ENCODE data around the gene KSR2. TPM values are rescaled to one million over a fixed set of nuclear protein-coding genes. Genes with fewer than 3 reads are reported as not detected.

KSR2 gene
- total RNA-seq, 4 donors from 2014 or later: 0.32 to 7.0 (median 0.60) TPM

DNA sequence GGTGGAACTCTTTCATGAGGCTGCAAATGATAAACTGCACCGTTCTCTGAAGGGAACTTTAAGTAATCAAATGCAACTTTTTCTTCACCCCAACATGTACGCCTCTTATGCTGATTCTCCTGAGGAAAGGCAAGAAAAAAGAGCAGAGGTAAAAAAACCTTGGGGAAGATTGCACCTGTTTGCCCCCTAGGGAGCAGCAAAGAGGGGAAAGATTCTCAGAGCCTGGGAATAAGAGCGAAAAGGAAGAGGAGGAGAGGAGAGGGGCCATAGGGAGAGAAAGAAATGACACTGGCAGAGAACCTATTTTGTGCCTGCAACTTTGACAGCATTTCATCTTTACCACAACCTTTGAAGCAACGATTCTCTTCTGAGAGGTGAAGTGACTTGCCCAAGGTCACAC is 254.6 kb downstream of the KSR2 start:
- in situ Hi-C loops (cut with MboI; ENCODE audit: low pct_ligation_motif_present in 1 of 4, low pct_unique_long_range_greater_than_20kb in 1 of 4, low sequenced_read_pairs in 3 of 4): no loop called here
- 58 to 80% methylated on average over 4 of the region's 4 CpGs for WGBS, 2 donors (ENCODE audit: low coverage in 1 of 2)
- intact Hi-C loops (cut with DNase I; ENCODE audit: low total_unique reads): no loop called here

DNA sequence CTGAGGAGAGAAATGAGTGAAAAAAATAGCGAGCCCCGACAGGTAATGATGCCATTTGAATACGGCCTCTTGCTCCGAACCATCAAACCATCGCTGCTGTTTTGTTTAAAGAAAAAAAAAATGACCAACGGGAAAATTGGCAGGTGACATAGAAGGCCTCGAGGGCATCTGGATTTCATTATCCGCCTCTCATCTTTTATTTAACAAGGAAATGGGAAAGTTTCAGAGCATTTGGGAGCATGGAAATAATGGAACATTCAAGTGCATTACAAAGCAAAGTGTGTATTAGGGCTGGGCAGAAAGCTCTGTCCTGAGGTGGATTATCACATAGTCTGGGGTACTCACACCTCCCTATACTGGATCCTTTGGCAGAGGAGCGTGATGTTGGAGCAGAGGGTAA is 258.7 kb downstream of the KSR2 start:
- DNase-seq: no peak
- Histone ChIP-seq H3K36me3 (no peaks in the 10 kb centered on the region), H3K27me3 (no peaks in the 10 kb centered on the region), H3K9me3 (no peaks in the 10 kb centered on the region), H3K4me1 (no peaks in the 10 kb centered on the region), H3K4me3 (no peak overlapping the region), H3K27ac (no peak overlapping the region)
- no peak for TF ChIP-seq POLR2A (IDR thresholded peaks at IDR 0.05)
- TF ChIP-seq POLR2AphosphoS5 (IDR thresholded peaks at IDR 0.05): no peak
- TF ChIP-seq EP300 (IDR thresholded peaks at IDR 0.05; ENCODE audit: low read depth): no peak
- TF ChIP-seq, protein P1, sequence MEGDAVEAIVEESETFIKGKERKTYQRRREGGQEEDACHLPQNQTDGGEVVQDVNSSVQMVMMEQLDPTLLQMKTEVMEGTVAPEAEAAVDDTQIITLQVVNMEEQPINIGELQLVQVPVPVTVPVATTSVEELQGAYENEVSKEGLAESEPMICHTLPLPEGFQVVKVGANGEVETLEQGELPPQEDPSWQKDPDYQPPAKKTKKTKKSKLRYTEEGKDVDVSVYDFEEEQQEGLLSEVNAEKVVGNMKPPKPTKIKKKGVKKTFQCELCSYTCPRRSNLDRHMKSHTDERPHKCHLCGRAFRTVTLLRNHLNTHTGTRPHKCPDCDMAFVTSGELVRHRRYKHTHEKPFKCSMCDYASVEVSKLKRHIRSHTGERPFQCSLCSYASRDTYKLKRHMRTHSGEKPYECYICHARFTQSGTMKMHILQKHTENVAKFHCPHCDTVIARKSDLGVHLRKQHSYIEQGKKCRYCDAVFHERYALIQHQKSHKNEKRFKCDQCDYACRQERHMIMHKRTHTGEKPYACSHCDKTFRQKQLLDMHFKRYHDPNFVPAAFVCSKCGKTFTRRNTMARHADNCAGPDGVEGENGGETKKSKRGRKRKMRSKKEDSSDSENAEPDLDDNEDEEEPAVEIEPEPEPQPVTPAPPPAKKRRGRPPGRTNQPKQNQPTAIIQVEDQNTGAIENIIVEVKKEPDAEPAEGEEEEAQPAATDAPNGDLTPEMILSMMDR (IDR thresholded peaks at IDR 0.05): no peak
- intact Hi-C loops (cut with DNase I; ENCODE audit: low total_unique reads) (no loop called here), in situ Hi-C loops (cut with MboI; ENCODE audit: low pct_ligation_motif_present in 1 of 4, low pct_unique_long_range_greater_than_20kb in 1 of 4, low sequenced_read_pairs in 3 of 4) (no loop called here)
- 74 to 84% methylated on average over 8 to 9 of the region's 9 CpGs for WGBS, 2 donors (ENCODE audit: low coverage in 1 of 2)

More for the DNA sequence above, 254.6 kb downstream of the KSR2 start:
- Histone ChIP-seq H3K4me3 (no peak overlapping the region), H3K9me3 (no peaks in the 10 kb centered on the region), H3K36me3 (no peaks in the 10 kb centered on the region), H3K27ac (no peak overlapping the region), H3K27me3 (no peaks in the 10 kb centered on the region), H3K4me1 (no peaks in the 10 kb centered on the region)
- TF ChIP-seq EP300 (IDR thresholded peaks at IDR 0.05; ENCODE audit: low read depth) (no peak), POLR2A (IDR thresholded peaks at IDR 0.05) (no peak), POLR2AphosphoS5 (IDR thresholded peaks at IDR 0.05) (no peak)
- TF ChIP-seq, protein P1 (IDR thresholded peaks at IDR 0.05): no peak
- DNase-seq: no peak

DNA sequence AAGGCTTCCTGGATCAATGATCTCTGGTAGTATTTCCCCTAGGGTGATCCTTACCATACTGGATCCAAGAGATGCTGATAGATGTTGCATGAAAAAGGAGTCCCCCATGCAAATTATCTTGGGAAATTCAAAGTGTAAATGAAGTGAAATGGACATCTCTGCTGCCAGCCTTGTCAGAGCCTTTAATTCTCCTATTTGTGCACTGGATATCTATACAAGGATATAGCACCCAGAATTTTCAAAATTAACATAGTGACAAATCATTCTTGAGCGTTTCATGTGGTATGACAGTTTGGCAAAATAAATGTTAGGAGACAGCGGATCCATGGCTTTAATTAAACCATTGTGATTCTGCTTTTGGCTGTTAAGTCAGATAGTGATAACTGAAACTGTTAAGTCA is 260.9 kb downstream of the KSR2 start:
- 78 to 89% methylated on average over 2 of the region's 2 CpGs for WGBS, 2 donors (ENCODE audit: low coverage in 1 of 2)
- in situ Hi-C loops (cut with MboI; ENCODE audit: low pct_ligation_motif_present in 1 of 4, low pct_unique_long_range_greater_than_20kb in 1 of 4, low sequenced_read_pairs in 3 of 4): no loop called here
- DNase-seq: no peak
- Histone ChIP-seq H3K36me3 (no peaks in the 10 kb centered on the region), H3K4me1 (no peaks in the 10 kb centered on the region), H3K4me3 (no peak overlapping the region), H3K9me3 (no peaks in the 10 kb centered on the region), H3K27me3 (no peaks in the 10 kb centered on the region), H3K27ac (no peak overlapping the region)
- TF ChIP-seq POLR2A (IDR thresholded peaks at IDR 0.05): no peak
- TF ChIP-seq EP300 (IDR thresholded peaks at IDR 0.05; ENCODE audit: low read depth): no peak
- no peak for TF ChIP-seq POLR2AphosphoS5 (IDR thresholded peaks at IDR 0.05)
- TF ChIP-seq, protein P1 (IDR thresholded peaks at IDR 0.05): no peak
- intact Hi-C loops (cut with DNase I; ENCODE audit: low total_unique reads): no loop called here

DNA sequence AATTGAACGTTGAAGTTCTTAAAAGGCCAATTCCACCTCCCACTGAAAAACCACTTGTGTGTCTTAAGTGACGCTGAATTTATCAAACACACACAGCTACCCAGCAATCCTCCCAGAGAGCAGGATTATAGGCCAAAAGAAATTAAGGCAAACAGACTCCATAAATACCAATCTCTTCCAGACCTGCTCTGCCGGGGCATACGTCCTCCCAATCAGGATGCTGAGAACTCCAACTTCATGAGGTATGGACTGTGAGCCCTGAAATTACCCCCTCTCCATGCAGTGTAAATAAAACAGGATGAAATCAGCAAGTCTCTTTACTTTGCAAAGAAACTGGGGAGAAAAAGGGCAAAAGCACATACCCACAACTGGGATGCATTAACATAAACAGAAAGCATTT is 265.2 kb downstream of the KSR2 start:
- WGBS, 2 donors (ENCODE audit: low coverage in 1 of 2): 69 to 100% methylated on average over 1 to 4 of the region's 4 CpGs
- H3K36me3 ChIP-seq: no peaks in the 10 kb centered on the region
- no peaks in the 10 kb centered on the region for H3K9me3 ChIP-seq
- no peaks in the 10 kb centered on the region for H3K27me3 ChIP-seq
- intact Hi-C loops (cut with DNase I; ENCODE audit: low total_unique reads): no loop called here
- TF ChIP-seq POLR2AphosphoS5 (IDR thresholded peaks at IDR 0.05) (no peak), POLR2A (IDR thresholded peaks at IDR 0.05) (no peak), EP300 (IDR thresholded peaks at IDR 0.05; ENCODE audit: low read depth) (no peak)
- TF ChIP-seq, protein P1 (IDR thresholded peaks at IDR 0.05): no peak
- in situ Hi-C loops (cut with MboI; ENCODE audit: low pct_ligation_motif_present in 1 of 4, low pct_unique_long_range_greater_than_20kb in 1 of 4, low sequenced_read_pairs in 3 of 4): no loop called here
- no peak for DNase-seq
- no peak overlapping the region for H3K4me3 ChIP-seq
- no peaks in the 10 kb centered on the region for H3K4me1 ChIP-seq
- H3K27ac ChIP-seq: no peak overlapping the region
